Endothelial cell of umbilical vein (primary cell): ENCODE results near the gene HTT. TPM values are rescaled to one million over a fixed set of nuclear protein-coding genes. Genes with fewer than 3 reads are reported as not detected.

Experiments
- BruUV-seq: library from RNA; stranded (reverse); fragments of 400-500 nt; replicated peaks from 2 replicates; lab custom pipeline; 2021; lab: Mats Ljungman, UMichigan
- CTCF ChIA-PET: fragments of 300-600, 350-600 bp; sonication (Branson Sonifier 250); formaldehyde crosslinking; loops from one replicate; lab custom pipeline; 2021; ENCODE audit warnings: antibody characterized with exemption, inconsistent platforms; lab: Charles Lee
- POLR2A ChIA-PET: fragments of 300-600, 350-600 bp; sonication (Branson Sonifier 250); formaldehyde crosslinking; loops from one replicate; lab custom pipeline; 2021; ENCODE audit warnings: antibody characterized with exemption, inconsistent platforms; lab: Charles Lee
- DNase-seq: peaks from one replicate; pipeline ENCODE4 v3.0.0-alpha.2; 2011; ENCODE audit warnings: low read depth, low spot score
- FAIRE-seq: peaks from 2 replicates; lab custom pipeline; 2011; peaks lifted over from hg19 to GRCh38; lab: Jason Lieb, UNC
- H2AFZ ChIP-seq: 2 replicates; pipeline ENCODE4 v1.6.0; 2012; ENCODE audit warnings: low read depth, low read length, control low read depth, inconsistent platforms
- H3K27ac ChIP-seq: 2 replicates; pipeline ENCODE4 v1.5.1; 2011; ENCODE audit warnings: low read depth, mild to moderate bottlenecking, control low read depth, low read length, moderate library complexity; ENCODE audit not compliant: insufficient read depth
- H3K27me3 ChIP-seq, 2 experiments: 2 replicates each; pipeline versions ENCODE4 v1.6.0 to v1.6.1; 2011; ENCODE audit warnings: low read length in 2 of 2, mixed read lengths in 1 of 2; ENCODE audit not compliant: control insufficient read depth in 2 of 2, insufficient read depth in 2 of 2
- H3K36me3 ChIP-seq, 2 experiments: 2 replicates in 1 of 2; 3 replicates in 1 of 2; pipeline ENCODE4 v1.5.1; 2011; ENCODE audit warnings: low read length in 2 of 2, mild to moderate bottlenecking in 1 of 2, moderate library complexity in 1 of 2; ENCODE audit not compliant: control insufficient read depth in 2 of 2, insufficient read depth in 2 of 2; ENCODE audit errors: extremely low read depth in 1 of 2
- H3K4me1 ChIP-seq: 3 replicates; pipeline ENCODE4 v1.5.1; 2011; ENCODE audit warnings: mild to moderate bottlenecking, low read length; ENCODE audit not compliant: control insufficient read depth, insufficient read depth; ENCODE audit errors: extremely low read depth
- H3K4me2 ChIP-seq: 2 replicates; pipeline ENCODE4 v1.6.1; 2011; ENCODE audit warnings: low read length, control low read depth, mixed read lengths; ENCODE audit not compliant: insufficient read depth
- H3K4me3 ChIP-seq, 3 experiments: fragments of 200-600 bp in 1 of 3; sonication (generic), shearing (Covaris generic) in 1 of 3; replicated peaks in 1 of 3; 2 replicates each; pipeline ENCODE4 v1.5.1; 2011 to 2016; ENCODE audit warnings: control low read depth in 3 of 3, low read length in 3 of 3, mild to moderate bottlenecking in 2 of 3, inconsistent platforms in 1 of 3, low read depth in 1 of 3, moderate library complexity in 1 of 3; ENCODE audit not compliant: insufficient read depth in 1 of 3
- H3K79me2 ChIP-seq: 2 replicates; pipeline ENCODE4 v1.6.0; 2012; ENCODE audit warnings: low read length, inconsistent platforms; ENCODE audit not compliant: control insufficient read depth, insufficient read depth
- H3K9ac ChIP-seq: replicated peaks from 2 replicates; pipeline ENCODE3; 2011; ENCODE audit warnings: low read length, control low read depth; ENCODE audit not compliant: insufficient read depth; ENCODE audit errors: extremely low read depth
- H3K9me1 ChIP-seq: replicated peaks from 3 replicates; pipeline ENCODE4 v1.6.0; 2011; ENCODE audit warnings: mild to moderate bottlenecking, low read length; ENCODE audit not compliant: control insufficient read depth, insufficient read depth; ENCODE audit errors: extremely low read depth
- H3K9me3 ChIP-seq: replicated peaks from 2 replicates; pipeline ENCODE4 v1.5.1; 2012; ENCODE audit warnings: low read length, inconsistent platforms; ENCODE audit not compliant: control insufficient read depth, insufficient read depth
- H4K20me1 ChIP-seq: replicated peaks from 2 replicates; pipeline ENCODE3; 2011; ENCODE audit warnings: mild to moderate bottlenecking, low read length; ENCODE audit not compliant: control insufficient read depth, insufficient read depth; ENCODE audit errors: extremely low read depth
- CTCF ChIP-seq, 2 donors: IDR thresholded peaks; 1 replicate in 1 of 2; 2 replicates in 1 of 2; pipeline ENCODE4 v1.5.1; 2011; ENCODE audit warnings: low read length in 2 of 2, mild to moderate bottlenecking in 2 of 2, moderate library complexity in 2 of 2, control low read depth in 1 of 2, inconsistent platforms in 1 of 2, low read depth in 1 of 2; ENCODE audit not compliant: insufficient read depth in 1 of 2; ENCODE audit errors: extremely low read depth in 1 of 2
- EZH2 ChIP-seq: IDR thresholded peaks from 2 replicates; pipeline ENCODE4 v1.6.1; 2012; ENCODE audit warnings: borderline replicate concordance, low read depth, mild to moderate bottlenecking, moderate library complexity, low read length, inconsistent platforms; ENCODE audit not compliant: severe bottlenecking
- FOS ChIP-seq: IDR thresholded peaks from 2 replicates; pipeline ENCODE4 v1.6.1; 2011; ENCODE audit warnings: mild to moderate bottlenecking, low read length, moderate library complexity, borderline replicate concordance; ENCODE audit not compliant: insufficient read depth
- GATA2 ChIP-seq: IDR thresholded peaks from 2 replicates; pipeline ENCODE4 v1.7.0; 2011; ENCODE audit warnings: low read depth, mild to moderate bottlenecking, moderate library complexity, mixed read lengths, low read length; ENCODE audit not compliant: insufficient read length, insufficient read depth
- JUN ChIP-seq: IDR thresholded peaks from 2 replicates; pipeline ENCODE4 v1.6.1; 2011; ENCODE audit warnings: borderline replicate concordance, low read depth; ENCODE audit not compliant: insufficient read length, insufficient read depth
- MAX ChIP-seq: IDR thresholded peaks from 2 replicates; pipeline ENCODE4 v1.6.1; 2011; ENCODE audit not compliant: insufficient read depth, insufficient read length
- MYC ChIP-seq: IDR thresholded peaks from one replicate; pipeline ENCODE4 v1.6.1; 2011; ENCODE audit warnings: mild to moderate bottlenecking, low read depth, low read length
- POLR2A ChIP-seq: IDR thresholded peaks from 2 replicates; pipeline ENCODE4 v1.6.1; 2012; ENCODE audit warnings: low read depth, mild to moderate bottlenecking, control low read depth, low read length
- POLR2AphosphoS5 ChIP-seq: IDR thresholded peaks from 2 replicates; pipeline ENCODE4 v1.6.1; 2012; ENCODE audit warnings: low read depth, mild to moderate bottlenecking, control low read depth, low read length, moderate library complexity; ENCODE audit not compliant: insufficient read depth
- dilution Hi-C: fragments of 300-500 bp; cut with MboI; formaldehyde crosslinking; loops from one replicate; pipeline ENCODE4 v1.15.0; 2019; ENCODE audit warnings: low sequenced_read_pairs; ENCODE audit not compliant: extremely low pct_ligation_motif_present
- intact Hi-C: fragments of 100-400 bp; cut with micrococcal nuclease; formaldehyde crosslinking; loops from one replicate; pipeline ENCODE4 v1.10.0; 2022
- polyA plus RNA-seq, 4 experiments: library from polyadenylated mRNA; depleted of rRNA in 3 of 4; stranded (reverse) in 3 of 4; unstranded in 1 of 4; fragments of >200 nt; gene quantifications; 2 replicates each; pipeline versions ENCODE4 v1.2.1 to v1.2.3, GENCODE V29; 2011 to 2012; ENCODE audit warnings: missing spikeins in 1 of 4
- total RNA-seq: library from RNA; stranded (reverse); gene quantifications from 2 replicates; pipeline ENCODE4 v1.2.3, GENCODE V29; 2021

HTT gene
- total and polyA plus RNA-seq, 2 donors (not counting 3 experiments of a cell fraction or from before 2014, with no cell fraction given) = 15.7 to 61.2 TPM

- Histone ChIP-seq H3K4me1 (no peaks in the 10 kb centered on the region), H3K4me3 (no peak overlapping the region), H3K9me3 (no peaks in the 10 kb centered on the region), H3K9ac (no peak overlapping the region), H3K4me2 (no peak overlapping the region), H2AFZ (no peak overlapping the region), H3K79me2 (no peaks in the 10 kb centered on the region), H3K27ac (no peak overlapping the region), H3K9me1 (no peaks in the 10 kb centered on the region), H3K36me3 (no peaks in the 10 kb centered on the region), H3K27me3 (peaks cover 0 to 1% of the 10 kb centered on the region in 2 experiments), H4K20me1 (no peaks in the 10 kb centered on the region)
- TF ChIP-seq FOS = no peak
- TF ChIP-seq GATA2 = no peak
- TF ChIP-seq POLR2AphosphoS5 = no peak
- no peak for TF ChIP-seq EZH2
- TF ChIP-seq MAX = no peak
- no peak for TF ChIP-seq CTCF (IDR thresholded peaks at IDR 0.05; ENCODE audit: extremely low read depth in 1 of 2, insufficient read depth in 1 of 2, low read depth in 1 of 2, low read length in 2 of 2)
- no peak for TF ChIP-seq MYC
- TF ChIP-seq POLR2A = no peak
- no peak for TF ChIP-seq JUN
- BruUV-seq = no TSS peak
- intact Hi-C loops (no loop called here), dilution Hi-C loops (no loop called here)
- ChIA-PET CTCF (interaction anchor here (0.6 kb wide), 1 partner anchor 16 kb away, joined by 3 read pairs; no protein-coding TSS in a partner anchor), POLR2A (no interaction called here)
- DNase-seq (no peak), FAIRE-seq (no peak)
Measured at GRCh38 chr4:3030566-3031356, 43.7 kb upstream of the HTT start.
